ENCODE results near the gene PCNX3. TPM values are rescaled to one million over a fixed set of nuclear protein-coding genes. Genes with fewer than 3 reads are reported as not detected.

Gene PCNX3
- total and polyA plus RNA-seq, 2 of the 13 experiments (the other 11 are each of a cell fraction or from before 2014, with no cell fraction given) = 16.2 to 23.0 TPM

DNA sequence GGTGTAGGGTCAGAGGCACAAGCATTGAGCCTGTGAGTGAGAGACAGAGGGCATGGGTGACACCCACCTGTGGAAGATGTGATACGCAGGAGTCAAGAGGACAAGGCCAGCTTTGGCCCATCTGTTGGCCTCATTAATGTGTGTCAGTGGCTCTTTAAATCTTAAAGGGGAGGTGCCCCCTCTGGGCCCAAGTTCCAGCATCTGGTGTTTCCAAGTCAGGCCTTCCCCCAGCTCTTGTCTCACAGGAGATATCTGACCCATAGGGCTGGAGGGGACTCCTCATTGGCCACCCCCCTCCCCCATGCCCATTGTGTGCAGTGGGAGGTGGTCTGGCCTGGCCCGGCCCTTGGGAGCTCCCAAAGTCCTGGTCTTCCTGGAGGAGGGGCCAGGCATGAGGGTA is 28.9 kb upstream of the PCNX3 start (continued):
- TF ChIP-seq GFI1 (CRISPR knock-in tag; IDR thresholded peaks at IDR 0.05; ENCODE audit: borderline replicate concordance) (no peak), MYNN (CRISPR knock-in tag; IDR thresholded peaks at IDR 0.05; ENCODE audit: low read depth) (no peak), ZNF263 (CRISPR knock-in tag; IDR thresholded peaks at IDR 0.05) (no peak), HDAC1 (CRISPR knock-in tag; IDR thresholded peaks at IDR 0.05) (no peak), ZNF224 (CRISPR knock-in tag; IDR thresholded peaks at IDR 0.05) (no peak), TEF (CRISPR knock-in tag; IDR thresholded peaks at IDR 0.05) (no peak), SATB2 (CRISPR knock-in tag; IDR thresholded peaks at IDR 0.05) (no peak), ZMAT5 (CRISPR knock-in tag; IDR thresholded peaks at IDR 0.05; ENCODE audit: borderline replicate concordance, low read depth) (no peak)
- TF ChIP-seq, protein P1, sequence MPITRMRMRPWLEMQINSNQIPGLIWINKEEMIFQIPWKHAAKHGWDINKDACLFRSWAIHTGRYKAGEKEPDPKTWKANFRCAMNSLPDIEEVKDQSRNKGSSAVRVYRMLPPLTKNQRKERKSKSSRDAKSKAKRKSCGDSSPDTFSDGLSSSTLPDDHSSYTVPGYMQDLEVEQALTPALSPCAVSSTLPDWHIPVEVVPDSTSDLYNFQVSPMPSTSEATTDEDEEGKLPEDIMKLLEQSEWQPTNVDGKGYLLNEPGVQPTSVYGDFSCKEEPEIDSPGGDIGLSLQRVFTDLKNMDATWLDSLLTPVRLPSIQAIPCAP (CRISPR knock-in tag; IDR thresholded peaks at IDR 0.05; ENCODE audit: low read depth) = no peak

DNA sequence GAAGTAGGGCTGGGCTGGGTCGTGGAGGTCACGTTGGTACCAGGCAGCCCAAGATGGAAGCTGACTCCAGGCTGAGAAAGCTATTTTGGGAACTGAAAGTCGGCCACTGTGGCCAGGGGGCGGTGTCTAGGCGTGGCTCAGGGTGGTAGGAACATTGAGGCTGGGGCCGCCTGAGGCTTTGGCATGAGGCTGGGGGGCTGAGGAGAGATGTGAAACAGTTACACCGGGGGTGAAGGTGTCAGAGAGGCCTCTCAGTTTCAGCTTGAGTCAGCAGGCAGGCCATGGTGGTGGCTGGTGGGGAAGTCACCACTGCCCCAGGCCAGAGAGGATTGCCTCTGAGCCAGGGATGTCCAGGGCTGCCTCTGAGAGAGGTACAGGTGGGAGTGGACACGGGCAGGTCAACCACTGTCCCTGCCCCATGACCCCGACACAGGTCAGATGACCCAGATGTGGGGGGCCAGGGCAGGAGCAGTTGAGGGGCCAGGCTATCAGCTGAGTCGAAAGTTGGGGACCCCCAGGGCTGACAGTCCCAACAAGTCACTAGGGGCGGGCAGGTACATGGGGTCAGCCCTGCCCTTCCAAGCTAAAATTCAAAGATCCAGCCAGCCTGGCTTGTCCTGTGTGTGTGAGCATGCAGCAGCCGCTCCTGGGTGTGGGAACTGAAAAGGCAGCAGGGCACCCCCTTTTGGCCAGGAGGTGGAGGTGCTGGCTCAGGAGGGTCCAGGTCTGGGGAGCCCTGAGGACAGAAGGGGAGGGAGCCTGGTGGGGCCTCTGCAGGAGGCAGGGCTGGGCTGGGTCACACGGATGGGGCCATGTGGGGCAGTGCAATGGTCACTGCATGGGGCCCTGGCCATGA is 27.1 kb upstream of the PCNX3 start:
- DNase-seq (ENCODE audit: low spot score) = peak; percentile 73
- no peak overlapping the region for H3K27ac ChIP-seq (ENCODE audit: extremely low read length, insufficient read depth, low read length)
- FAIRE-seq = peak; percentile 70
- intact Hi-C loops (cut with micrococcal nuclease; ENCODE audit: unreplicated experiment) = no loop called here
- CTCF ChIA-PET (ENCODE audit: low intra/inter-chr PET ratio, low total read pairs) = interaction anchor here (2.2 kb wide), 1 partner anchor 14 kb away, joined by 16 read pairs; no protein-coding TSS in a partner anchor
- no peak overlapping the region for H3K4me3 ChIP-seq (replicated peaks in 1 of 3; ENCODE audit: insufficient read depth in 1 of 3, low read depth in 2 of 3, low read length in 3 of 3)
- H3K36me3 ChIP-seq (replicated peaks in 1 of 2; ENCODE audit: control insufficient read depth in 1 of 2, insufficient read depth in 2 of 2, low read length in 2 of 2) = no peaks in the 10 kb centered on the region
- ATAC-seq = peak; percentile 90
- H4K20me1 ChIP-seq (ENCODE audit: insufficient read depth, low read length) = no peaks in the 10 kb centered on the region
- H3K9ac ChIP-seq (ENCODE audit: insufficient read depth, low read depth, low read length) = no peak overlapping the region
- no peaks in the 10 kb centered on the region for H3K27me3 ChIP-seq (ENCODE audit: control insufficient read depth in 1 of 2, insufficient read depth in 2 of 2, low read length in 2 of 2)
- peaks cover 25% of the 10 kb centered on the region for H3K4me1 ChIP-seq (ENCODE audit: insufficient read depth, low read length)
- H3K79me2 ChIP-seq (ENCODE audit: insufficient read depth, low read length) = no peaks in the 10 kb centered on the region
- BruUV-seq (replicated peaks) = no TSS peak
- WGBS (ENCODE audit: low lambda C conversion rate) = 59% methylated on average over 7 of the region's 13 CpGs
- no peak overlapping the region for H2AFZ ChIP-seq (ENCODE audit: low read length)
- POLR2A ChIA-PET = interaction anchor here (1.2 to 1.5 kb wide), 3 partner anchors 11 to 18 kb away, joined by 3 to 6 read pairs (median 4); partner anchors contain the start of gene ZNRD2
- H3K9me3 ChIP-seq (ENCODE audit: low read length) = no peaks in the 10 kb centered on the region
- peak overlapping the region; percentile 4; the same call in 1 of the 2 replicates for H3K4me2 ChIP-seq (ENCODE audit: low read depth, low read length)
- in situ Hi-C loops (cut with HindIII; ENCODE audit: extremely low pct_ligation_motif_present, low pct_unique_long_range_greater_than_20kb) = loop anchor here (5.0 kb wide), 1 partner anchor 46 kb away; no protein-coding TSS in a partner anchor
- TF ChIP-seq ZNF460 (CRISPR knock-in tag; IDR thresholded peaks at IDR 0.05; ENCODE audit: borderline replicate concordance) (no peak), CC2D1A (CRISPR knock-in tag; IDR thresholded peaks at IDR 0.05) (no peak), ZNF792 (CRISPR knock-in tag; IDR thresholded peaks at IDR 0.05) (0 out of 2 replicates have a peak, but pooled peaks have one; percentile 25), TBL1XR1 (IDR thresholded peaks at IDR 0.05; ENCODE audit: borderline replicate concordance, low read length, partially characterized antibody) (no peak), ZFP36 (IDR thresholded peaks at IDR 0.05; ENCODE audit: borderline replicate concordance, low read depth, low read length, partially characterized antibody) (no peak), ZNF704 (CRISPR knock-in tag; IDR thresholded peaks at IDR 0.05; ENCODE audit: borderline replicate concordance) (no peak), GPN1 (CRISPR knock-in tag; IDR thresholded peaks at IDR 0.05; ENCODE audit: borderline replicate concordance) (no peak), MLLT10 (CRISPR knock-in tag; IDR thresholded peaks at IDR 0.05) (no peak)
- TF ChIP-seq, protein P2, sequence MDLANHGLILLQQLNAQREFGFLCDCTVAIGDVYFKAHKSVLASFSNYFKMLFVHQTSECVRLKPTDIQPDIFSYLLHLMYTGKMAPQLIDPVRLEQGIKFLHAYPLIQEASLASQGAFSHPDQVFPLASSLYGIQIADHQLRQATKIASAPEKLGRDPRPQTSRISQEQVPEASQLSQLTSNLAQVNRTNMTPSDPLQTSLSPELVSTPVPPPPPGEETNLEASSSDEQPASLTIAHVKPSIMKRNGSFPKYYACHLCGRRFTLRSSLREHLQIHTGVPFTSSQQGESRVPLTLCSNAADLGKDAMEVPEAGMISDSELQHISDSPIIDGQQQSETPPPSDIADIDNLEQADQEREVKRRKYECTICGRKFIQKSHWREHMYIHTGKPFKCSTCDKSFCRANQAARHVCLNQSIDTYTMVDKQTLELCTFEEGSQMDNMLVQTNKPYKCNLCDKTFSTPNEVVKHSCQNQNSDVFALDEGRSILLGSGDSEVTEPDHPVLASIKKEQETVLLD (CRISPR knock-in tag; IDR thresholded peaks at IDR 0.05; ENCODE audit: low read depth) = no peak
